Osteoblast (primary cell): ENCODE results near the gene MACROH2A2. TPM values are rescaled to one million over a fixed set of nuclear protein-coding genes. Genes with fewer than 3 reads are reported as not detected.

Source experiments
- DNase-seq: peaks from one replicate; pipeline ENCODE4 v3.0.0; 2011; ENCODE audit warnings: low spot score, mixed read lengths; ENCODE audit not compliant: insufficient read length; ENCODE audit errors: missing footprints
- H2AFZ ChIP-seq: 2 replicates; pipeline ENCODE4 v1.6.0; 2011; ENCODE audit warnings: mild to moderate bottlenecking, low read length
- H3K27ac ChIP-seq: 2 replicates; pipeline ENCODE4 v1.5.1; 2011; ENCODE audit warnings: mild to moderate bottlenecking, low read depth, low read length, moderate library complexity
- H3K27me3 ChIP-seq: 2 replicates; pipeline ENCODE4 v1.6.0; 2012; ENCODE audit warnings: mild to moderate bottlenecking, control low read depth, inconsistent platforms, low read length, moderate library complexity; ENCODE audit not compliant: insufficient read depth
- H3K36me3 ChIP-seq: 2 replicates; pipeline ENCODE4 v1.5.1; 2011; ENCODE audit warnings: mild to moderate bottlenecking, low read length, control low read depth, moderate library complexity; ENCODE audit not compliant: insufficient read depth
- H3K4me1 ChIP-seq: 2 replicates; pipeline ENCODE4 v1.5.1; 2011; ENCODE audit warnings: mild to moderate bottlenecking, low read length, control low read depth, moderate library complexity; ENCODE audit not compliant: insufficient read depth
- H3K4me2 ChIP-seq: 2 replicates; pipeline ENCODE4 v1.6.0; 2011; ENCODE audit warnings: mild to moderate bottlenecking, low read length; ENCODE audit not compliant: insufficient read depth
- H3K4me3 ChIP-seq: fragments of 200-600 bp; sonication (generic); 3 replicates; pipeline ENCODE4 v1.5.1; 2012; ENCODE audit warnings: mild to moderate bottlenecking, low read length, inconsistent platforms; ENCODE audit not compliant: insufficient read depth
- H3K79me2 ChIP-seq: 2 replicates; pipeline ENCODE4 v1.6.0; 2012; ENCODE audit warnings: mild to moderate bottlenecking, low read length, control low read depth, inconsistent platforms; ENCODE audit not compliant: insufficient read depth
- H3K9me3 ChIP-seq: 2 replicates; pipeline ENCODE4 v1.5.1; 2011; ENCODE audit warnings: low read depth, low read length, control low read depth
- H4K20me1 ChIP-seq: 2 replicates; pipeline ENCODE4 v1.6.0; 2012; ENCODE audit warnings: mild to moderate bottlenecking, low read length, control low read depth; ENCODE audit not compliant: insufficient read depth
- CTCF ChIP-seq: IDR thresholded peaks from 2 replicates; pipeline ENCODE4 v1.5.1; 2011; ENCODE audit warnings: mild to moderate bottlenecking, low read depth, low read length, moderate library complexity; ENCODE audit errors: extremely low read depth
- total RNA-seq: library from RNA; depleted of rRNA; stranded (reverse); fragments of >200 nt; gene quantifications from 2 replicates; pipeline ENCODE4 v1.2.3, GENCODE V29; 2012

MACROH2A2 gene
- total RNA-seq, 1 donor = 13.8 TPM

DNA sequence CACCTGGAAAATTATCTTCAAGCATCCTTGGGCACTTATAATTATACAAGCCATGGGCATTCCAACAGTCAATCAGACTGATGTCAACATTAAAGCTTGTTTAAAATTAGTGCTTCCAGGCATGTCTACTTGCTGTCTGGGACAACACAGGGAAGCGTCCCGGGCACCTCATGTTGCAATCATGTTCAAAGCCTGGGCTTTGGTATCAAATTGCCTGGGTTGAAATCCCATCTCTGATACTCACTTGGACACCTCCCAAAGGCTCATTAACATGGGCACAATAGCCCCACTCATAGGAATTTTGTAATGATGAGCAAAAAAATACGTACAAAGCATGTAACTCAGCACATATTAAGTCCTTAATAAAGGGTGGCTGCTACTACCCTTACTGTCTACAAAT, 65.5 kb downstream of the MACROH2A2 start:
- no peak overlapping the region for H3K4me2 ChIP-seq
- H3K4me3 ChIP-seq = no peak overlapping the region
- no peaks in the 10 kb centered on the region for H3K79me2 ChIP-seq
- no peak overlapping the region for H3K27ac ChIP-seq
- no peak for DNase-seq
- H3K9me3 ChIP-seq = no peaks in the 10 kb centered on the region
- no peak overlapping the region for H2AFZ ChIP-seq
- H3K36me3 ChIP-seq = peaks cover 37% of the 10 kb centered on the region
- no peaks in the 10 kb centered on the region for H3K4me1 ChIP-seq
- H4K20me1 ChIP-seq = peaks cover 11% of the 10 kb centered on the region
- no peak for TF ChIP-seq CTCF
- no peaks in the 10 kb centered on the region for H3K27me3 ChIP-seq

DNA sequence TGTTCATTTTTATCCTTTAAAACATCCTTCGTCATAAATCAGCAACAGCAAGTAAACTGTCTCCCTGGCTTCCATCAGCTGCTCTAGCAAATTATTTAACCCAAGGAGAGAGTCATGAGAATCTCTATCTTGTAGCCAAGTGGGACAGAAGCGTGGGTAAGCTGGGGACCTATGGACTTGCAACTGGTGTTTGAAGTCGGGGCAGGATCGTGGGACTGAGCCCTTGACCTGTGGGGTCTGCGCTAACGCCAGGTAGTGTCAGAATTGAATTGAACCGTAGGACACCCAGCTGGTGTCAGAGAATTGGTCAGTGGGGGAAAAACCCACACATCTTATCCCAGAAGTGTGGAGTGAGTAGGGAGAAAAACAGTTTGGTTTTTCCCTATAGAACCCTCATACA, 66.6 kb downstream of the MACROH2A2 start:
- DNase-seq = no peak
- no peaks in the 10 kb centered on the region for H3K4me1 ChIP-seq
- no peaks in the 10 kb centered on the region for H3K27me3 ChIP-seq
- H3K4me2 ChIP-seq = no peak overlapping the region
- peaks cover 29% of the 10 kb centered on the region for H3K36me3 ChIP-seq
- TF ChIP-seq CTCF = no peak
- no peak overlapping the region for H2AFZ ChIP-seq
- no peaks in the 10 kb centered on the region for H3K9me3 ChIP-seq
- no peaks in the 10 kb centered on the region for H3K79me2 ChIP-seq
- no peak overlapping the region for H3K27ac ChIP-seq
- H3K4me3 ChIP-seq = no peak overlapping the region
- H4K20me1 ChIP-seq = peaks cover 11% of the 10 kb centered on the region

GRCh38 chr10:70119623-70120022, 67.0 kb downstream of the MACROH2A2 start:
- H3K4me2 ChIP-seq = no peak overlapping the region
- no peak overlapping the region for H2AFZ ChIP-seq
- H3K4me3 ChIP-seq = no peak overlapping the region
- no peak for DNase-seq
- no peaks in the 10 kb centered on the region for H3K4me1 ChIP-seq
- no peaks in the 10 kb centered on the region for H3K27me3 ChIP-seq
- H3K27ac ChIP-seq = no peak overlapping the region
- TF ChIP-seq CTCF = no peak
- no peaks in the 10 kb centered on the region for H3K79me2 ChIP-seq
- H3K36me3 ChIP-seq = peaks cover 28% of the 10 kb centered on the region
- H4K20me1 ChIP-seq = peaks cover 11% of the 10 kb centered on the region
- H3K9me3 ChIP-seq = no peaks in the 10 kb centered on the region

GRCh38 chr10:70120417-70120816, 67.8 kb downstream of the MACROH2A2 start:
- Histone ChIP-seq H3K27me3 (no peaks in the 10 kb centered on the region), H4K20me1 (peaks cover 11% of the 10 kb centered on the region), H3K4me2 (no peak overlapping the region), H3K9me3 (no peaks in the 10 kb centered on the region), H3K4me1 (no peaks in the 10 kb centered on the region), H3K27ac (no peak overlapping the region), H3K4me3 (no peak overlapping the region), H2AFZ (no peak overlapping the region), H3K79me2 (no peaks in the 10 kb centered on the region), H3K36me3 (peaks cover 21% of the 10 kb centered on the region)
- DNase-seq = no peak
- no peak for TF ChIP-seq CTCF
